HCT116 (cell line): ENCODE results near the gene WTAP. TPM values are rescaled to one million over a fixed set of nuclear protein-coding genes. Genes with fewer than 3 reads are reported as not detected.

Source experiments
- ATAC-seq: fragments of 200-7000 bp; cut with Tn5 transposase; 2 replicates; pipeline ENCODE4 v1.9.1; 2020; ENCODE audit warnings: mild to moderate bottlenecking, moderate library complexity
- BruUV-seq: library from RNA; stranded (reverse); fragments of 400-500 nt; replicated peaks from 2 replicates; lab custom pipeline; 2021; lab: Mats Ljungman, UMichigan
- CTCF ChIA-PET: fragments of 300-600 bp; sonication (Branson Sonifier 250); formaldehyde crosslinking; loops from one replicate; lab custom pipeline; 2021; ENCODE audit warnings: antibody characterized with exemption; lab: Charles Lee
- POLR2A ChIA-PET: fragments of 300-600, 350-600 bp; sonication (Branson Sonifier 250); formaldehyde crosslinking; loops from one replicate; lab custom pipeline; 2021; ENCODE audit warnings: antibody characterized with exemption; lab: Charles Lee
- RAD21 ChIA-PET, 2 experiments: fragments of 300-600 bp; sonication (Branson Sonifier 250); formaldehyde crosslinking; loops; one replicate each; lab custom pipeline; 2023; ENCODE audit warnings: low total read pairs in 2 of 2; ENCODE audit not compliant: uncharacterized antibody in 2 of 2, unreplicated experiment in 2 of 2, low non-redundant PET in 1 of 2; lab: Charles Lee
- DNase-seq: peaks from one replicate; pipeline ENCODE4 v3.0.0-alpha.2; 2010; ENCODE audit warnings: low read depth, low spot score
- H2AFZ ChIP-seq: fragments of 200-600 bp; shearing (Covaris generic), sonication (generic); 2 replicates; pipeline ENCODE4 v1.6.1; 2017; ENCODE audit warnings: low read depth, mixed run types, mixed read lengths, antibody characterized with exemption, low read length; ENCODE audit not compliant: poor library complexity, severe bottlenecking
- H3K27ac ChIP-seq: 2 replicates; pipeline ENCODE4 v1.5.1; 2012; ENCODE audit warnings: low read depth, low read length
- H3K27me3 ChIP-seq: fragments of 200-600 bp; sonication (generic); 2 replicates; pipeline ENCODE4 v1.6.1; 2016; ENCODE audit warnings: mixed run types, low read length, mixed read lengths; ENCODE audit not compliant: insufficient read depth
- H3K36me3 ChIP-seq, 2 experiments: fragments of 200-500 bp in 1 of 2; fragments of 200-600 bp in 1 of 2; sonication (Bioruptor generic) in 1 of 2; sonication (generic) in 1 of 2; 2 replicates each; pipeline versions ENCODE4 v1.5.1 to v1.6.1; 2014 to 2016; ENCODE audit warnings: low read length in 2 of 2, inconsistent platforms in 1 of 2, mixed read lengths in 1 of 2, mixed run types in 1 of 2; ENCODE audit not compliant: insufficient read depth in 2 of 2, control insufficient read depth in 1 of 2
- H3K4me1 ChIP-seq, 2 experiments: fragments of 200-600 bp in 1 of 2; sonication (generic) in 1 of 2; 2 replicates each; pipeline versions ENCODE4 v1.5.1 to v1.6.1; 2012 to 2017; ENCODE audit warnings: low read length in 2 of 2, inconsistent platforms in 1 of 2, mild to moderate bottlenecking in 1 of 2, mixed read lengths in 1 of 2, mixed run types in 1 of 2, moderate library complexity in 1 of 2; ENCODE audit not compliant: insufficient read depth in 2 of 2, control insufficient read depth in 1 of 2
- H3K4me2 ChIP-seq: fragments of 200-600 bp; sonication (generic); 2 replicates; pipeline ENCODE4 v1.6.1; 2017; ENCODE audit warnings: mixed run types, low read length, mixed read lengths
- H3K4me3 ChIP-seq, 2 experiments: fragments of 200-600 bp in 1 of 2; sonication (generic) in 1 of 2; replicated peaks in 1 of 2; 2 replicates each; pipeline ENCODE4 v1.5.1; 2011 to 2016; ENCODE audit warnings: low read length in 2 of 2, control low read depth in 1 of 2, low read depth in 1 of 2, mild to moderate bottlenecking in 1 of 2, mixed read lengths in 1 of 2, mixed run types in 1 of 2
- H3K79me2 ChIP-seq: fragments of 200-600 bp; sonication (generic); 2 replicates; pipeline ENCODE4 v1.6.1; 2017; ENCODE audit warnings: mild to moderate bottlenecking, mixed run types, low read length, moderate library complexity, mixed read lengths; ENCODE audit not compliant: insufficient read depth
- H3K9ac ChIP-seq: fragments of 200-600 bp; sonication (generic); 2 replicates; pipeline ENCODE4 v1.6.1; 2016; ENCODE audit warnings: low read length, mixed read lengths
- H3K9me2 ChIP-seq: fragments of 200-600 bp; sonication (generic), shearing (Covaris generic); 2 replicates; pipeline ENCODE4 v1.6.1; 2017; ENCODE audit warnings: mixed run types, mild to moderate bottlenecking, moderate library complexity; ENCODE audit not compliant: insufficient read depth
- H3K9me3 ChIP-seq, 2 experiments: fragments of 200-500 bp in 1 of 2; fragments of 200-600 bp in 1 of 2; sonication (Bioruptor generic) in 1 of 2; sonication (generic) in 1 of 2; 2 replicates each; pipeline ENCODE4 v1.6.1; 2014 to 2017; ENCODE audit warnings: low read length in 2 of 2, mixed read lengths in 2 of 2, inconsistent platforms in 1 of 2, low read depth in 1 of 2, mild to moderate bottlenecking in 1 of 2, mixed run types in 1 of 2, moderate library complexity in 1 of 2; ENCODE audit not compliant: control insufficient read depth in 1 of 2, insufficient read depth in 1 of 2
- H4K20me1 ChIP-seq: fragments of 200-600 bp; sonication (generic), shearing (Covaris generic); 2 replicates; pipeline ENCODE4 v1.6.1; 2017; ENCODE audit warnings: mixed run types, mild to moderate bottlenecking, moderate library complexity; ENCODE audit not compliant: insufficient read depth
- ATF3 ChIP-seq: IDR thresholded peaks from 2 replicates; pipeline ENCODE4 v1.6.1; 2012
- CBX3 ChIP-seq: IDR thresholded peaks from 2 replicates; pipeline ENCODE4 v1.6.1; 2012; ENCODE audit warnings: low read depth
- CEBPB ChIP-seq: IDR thresholded peaks from 2 replicates; pipeline ENCODE4 v1.6.1; 2012; ENCODE audit warnings: low read depth
- CTCF ChIP-seq, 3 experiments: fragments of 200-600 bp in 1 of 3; sonication (generic) in 1 of 3; IDR thresholded peaks in 2 of 3; conservative IDR thresholded peaks in 1 of 3; 2 replicates each; pipeline ENCODE4 v1.5.1; 2012 to 2017; ENCODE audit warnings: low read depth in 2 of 3, low read length in 2 of 3, antibody characterized with exemption in 1 of 3, borderline replicate concordance in 1 of 3, control low read depth in 1 of 3, mild to moderate bottlenecking in 1 of 3, mixed read lengths in 1 of 3, mixed run types in 1 of 3, moderate library complexity in 1 of 3; ENCODE audit not compliant: insufficient read depth in 1 of 3
- EGR1 ChIP-seq: IDR thresholded peaks from 2 replicates; pipeline ENCODE4 v1.6.1; 2012; ENCODE audit warnings: low read depth
- POLR2A ChIP-seq: IDR thresholded peaks from 2 replicates; pipeline ENCODE4 v1.7.0; 2011; ENCODE audit warnings: borderline replicate concordance; ENCODE audit not compliant: insufficient read depth, insufficient read length; ENCODE audit errors: extremely low read depth
- POLR2AphosphoS5 ChIP-seq: IDR thresholded peaks from 2 replicates; pipeline ENCODE4 v1.6.1; 2011; ENCODE audit warnings: mild to moderate bottlenecking, low read depth, low read length, moderate library complexity
- RAD21 ChIP-seq: IDR thresholded peaks from 2 replicates; pipeline ENCODE4 v1.6.1; 2012; ENCODE audit warnings: low read depth, mild to moderate bottlenecking
- TCF7L2 ChIP-seq: IDR thresholded peaks from 2 replicates; pipeline ENCODE4 v1.7.0; 2011; ENCODE audit warnings: borderline replicate concordance, inconsistent platforms; ENCODE audit not compliant: insufficient read depth, insufficient read length; ENCODE audit errors: extremely low read depth
- ZNF274 ChIP-seq: fragments of 200-500 bp; sonication (Bioruptor generic); IDR thresholded peaks from 2 replicates; pipeline ENCODE4 v1.6.1; 2014; ENCODE audit warnings: mild to moderate bottlenecking, low read depth, low read length, inconsistent platforms
- intact Hi-C: fragments of 100-400 bp; cut with micrococcal nuclease; formaldehyde crosslinking; loops from 2 replicates; pipeline ENCODE4 v1.10.0; 2022
- total RNA-seq: library from RNA; stranded (reverse); gene quantifications from one replicate; pipeline ENCODE4 v1.2.1, GENCODE V29; 2021; ENCODE audit not compliant: unreplicated experiment

Gene WTAP
- total RNA-seq, 1 experiment from 2014 or later, result 88.6 TPM

GRCh38 chr6:159800141-159800865 is 73.0 kb downstream of the WTAP start, which contains the start of gene PNLDC1 (continued):
- no peak for TF ChIP-seq TCF7L2
- TF ChIP-seq ZNF274, result no peak
- no peak for TF ChIP-seq POLR2A

- ChIA-PET POLR2A (no interaction called here), RAD21 (no interaction called here), CTCF (no interaction called here)
- DNase-seq (no peak), ATAC-seq (no peak)
- Histone ChIP-seq H3K4me2 (no peak overlapping the region), H3K36me3 (peaks cover 15 to 16% of the 10 kb centered on the region in 2 experiments), H3K4me1 (no peaks in the 10 kb centered on the region), H3K4me3 (no peak overlapping the region), H3K9me3 (no peaks in the 10 kb centered on the region), H3K9ac (no peak overlapping the region), H3K9me2 (no peaks in the 10 kb centered on the region), H2AFZ (no peak overlapping the region), H3K27me3 (no peaks in the 10 kb centered on the region), H3K79me2 (peaks cover 9% of the 10 kb centered on the region; the same call in 1 of the 2 replicates), H3K27ac (no peak overlapping the region), H4K20me1 (no peaks in the 10 kb centered on the region)
- TF ChIP-seq CBX3, result no peak
- intact Hi-C loops, result no loop called here
- BruUV-seq, result no TSS peak
These were observed 74.6 kb downstream of the WTAP start for GRCh38 chr6:159801935-159802334.

- Histone ChIP-seq H3K4me1 (no peaks in the 10 kb centered on the region), H3K27ac (no peak overlapping the region), H2AFZ (no peak overlapping the region), H3K9me2 (no peaks in the 10 kb centered on the region), H3K9ac (no peak overlapping the region), H3K4me2 (no peak overlapping the region), H3K36me3 (no peaks in the 10 kb centered on the region), H3K27me3 (no peaks in the 10 kb centered on the region), H4K20me1 (no peaks in the 10 kb centered on the region), H3K4me3 (no peak overlapping the region), H3K79me2 (no peaks in the 10 kb centered on the region), H3K9me3 (no peaks in the 10 kb centered on the region)
- ChIA-PET POLR2A (no interaction called here), RAD21 (no interaction called here), CTCF (no interaction called here)
- no peak for ATAC-seq
- TF ChIP-seq ATF3 (no peak), POLR2AphosphoS5 (no peak), RAD21 (no peak), EGR1 (no peak), CTCF (IDR thresholded peaks at IDR 0.05 in 2 of 3, conservative IDR thresholded peaks at IDR 0.05 in 1 of 3; ENCODE audit: borderline replicate concordance in 1 of 3, insufficient read depth in 1 of 3, low read depth in 2 of 3, low read length in 2 of 3) (no peak), CEBPB (no peak)
- intact Hi-C loops, result no loop called here
- no TSS peak for BruUV-seq
- DNase-seq, result no peak
These were observed 77.2 kb downstream of the WTAP start for GRCh38 chr6:159804504-159804903.
